AG09309 (cell line): ENCODE data around the gene ITPR2.

Experiments
- DNase-seq: peaks from one replicate; pipeline ENCODE4 v3.0.0-alpha.2; 2010; ENCODE audit warnings: low read depth
- H3K4me3 ChIP-seq: 2 replicates; pipeline ENCODE4 v1.5.1; 2011; ENCODE audit warnings: mild to moderate bottlenecking, low read depth, low read length, moderate library complexity; ENCODE audit not compliant: control insufficient read depth
- CTCF ChIP-seq: IDR thresholded peaks from 2 replicates; pipeline ENCODE4 v1.5.1; 2011; ENCODE audit warnings: mild to moderate bottlenecking, low read depth, low read length, inconsistent platforms; ENCODE audit not compliant: insufficient read depth, control insufficient read depth; ENCODE audit errors: missing control alignments

Gene ITPR2

DNA sequence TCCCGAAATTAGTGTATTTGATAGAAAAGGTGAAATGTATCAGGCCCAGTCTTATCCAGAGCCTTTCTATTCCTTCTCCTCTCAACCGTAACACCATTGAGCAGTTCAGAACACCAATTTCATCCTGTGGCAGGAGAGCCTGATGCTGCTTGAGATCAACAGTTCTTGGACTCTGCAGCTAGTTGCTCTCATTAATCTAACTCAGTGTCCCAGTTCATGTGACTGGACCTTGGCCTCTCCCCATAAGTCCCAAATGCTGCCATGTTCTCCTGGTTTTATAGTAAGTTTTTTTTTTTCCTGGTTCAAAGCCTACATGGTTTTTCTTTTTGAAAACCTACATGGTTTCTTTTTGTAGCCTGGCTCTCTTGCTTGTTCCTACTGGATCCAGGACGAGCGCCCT is 293.9 kb downstream of the ITPR2 start:
- TF ChIP-seq CTCF, result no peak
- no peak for DNase-seq
- H3K4me3 ChIP-seq, result no peak overlapping the region

DNA sequence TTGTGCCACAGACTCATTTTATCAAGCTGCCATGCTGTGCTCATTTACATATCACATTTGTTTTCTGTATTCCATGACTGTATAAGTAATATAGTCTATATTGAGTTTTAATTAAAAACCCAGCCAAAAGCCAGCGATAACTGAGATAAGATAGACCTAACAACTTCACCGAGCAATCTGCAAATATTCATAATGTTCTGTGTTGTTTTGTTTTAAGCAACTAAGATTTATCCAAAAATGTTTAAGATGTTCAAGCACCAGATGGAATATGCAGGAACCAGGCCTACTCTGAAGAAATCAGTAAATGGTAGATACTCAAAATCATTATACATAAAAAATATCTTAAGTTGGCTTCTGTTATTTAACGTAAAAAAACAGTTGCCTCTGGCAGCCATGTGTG is 295.3 kb downstream of the ITPR2 start:
- DNase-seq, result no peak
- H3K4me3 ChIP-seq, result no peak overlapping the region
- TF ChIP-seq CTCF, result no peak

DNA sequence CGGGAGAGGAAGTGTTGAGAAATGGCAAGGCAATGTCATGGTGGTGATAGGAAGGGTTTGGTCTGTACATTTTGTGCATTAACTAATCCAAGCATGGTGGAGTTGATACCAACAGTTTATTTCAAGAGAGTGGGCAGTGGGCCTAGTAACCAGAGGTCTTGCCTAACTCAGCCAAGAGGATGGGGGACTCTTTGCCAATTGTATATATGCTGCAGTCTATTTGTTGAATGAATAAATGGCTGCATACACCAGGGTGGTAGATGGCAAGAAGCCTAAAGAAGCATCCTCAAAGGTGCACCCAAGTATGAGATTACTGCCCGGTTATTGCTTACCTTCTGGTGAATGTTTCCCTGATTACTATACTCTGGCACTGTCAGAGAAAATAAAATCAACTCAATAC is 295.9 kb downstream of the ITPR2 start:
- no peak for DNase-seq
- no peak for TF ChIP-seq CTCF
- H3K4me3 ChIP-seq, result no peak overlapping the region

DNA sequence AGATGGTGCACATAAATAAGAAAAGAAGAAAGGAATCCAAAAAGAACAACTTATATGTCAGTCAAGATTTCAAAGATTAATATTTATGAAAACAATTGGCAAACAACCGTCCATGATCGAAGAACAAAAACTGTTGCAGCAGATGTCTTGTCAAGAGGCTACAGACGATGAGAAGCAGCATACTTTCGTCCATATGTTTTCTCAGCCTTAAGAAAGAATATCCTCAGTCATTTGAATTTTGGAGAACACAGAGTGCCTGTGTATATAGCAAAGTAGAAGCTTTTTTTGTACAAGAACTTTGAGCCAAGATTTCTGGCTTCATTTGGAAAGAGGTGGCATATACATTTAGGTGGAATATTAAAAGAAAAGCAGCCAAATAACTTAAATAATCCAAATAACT is 297.2 kb downstream of the ITPR2 start:
- TF ChIP-seq CTCF, result no peak
- H3K4me3 ChIP-seq, result no peak overlapping the region
- no peak for DNase-seq

- no peak overlapping the region for H3K4me3 ChIP-seq
- DNase-seq, result no peak
- no peak for TF ChIP-seq CTCF
These were observed 298.9 kb downstream of the ITPR2 start for GRCh38 chr12:26534071-26534470.

DNA sequence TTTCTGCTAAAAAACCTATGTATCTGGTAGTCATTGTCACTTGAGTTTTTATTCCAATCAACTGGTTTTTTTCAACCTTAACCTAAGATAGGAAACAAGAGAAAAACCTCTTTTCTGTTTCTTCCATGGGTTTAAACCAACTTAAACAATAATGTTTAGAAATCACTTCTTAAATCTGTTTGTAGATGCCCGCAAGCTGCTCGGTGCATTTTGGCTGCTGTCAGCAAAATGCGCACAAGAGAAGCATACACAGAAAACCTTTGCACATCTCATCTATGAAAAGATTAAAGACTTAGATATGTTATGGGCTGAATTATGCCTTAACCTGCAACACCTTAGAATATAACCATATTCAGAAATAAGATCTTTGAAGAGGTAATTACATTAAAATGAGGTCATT is 299.8 kb downstream of the ITPR2 start:
- no peak overlapping the region for H3K4me3 ChIP-seq
- no peak for DNase-seq
- TF ChIP-seq CTCF, result no peak

DNA sequence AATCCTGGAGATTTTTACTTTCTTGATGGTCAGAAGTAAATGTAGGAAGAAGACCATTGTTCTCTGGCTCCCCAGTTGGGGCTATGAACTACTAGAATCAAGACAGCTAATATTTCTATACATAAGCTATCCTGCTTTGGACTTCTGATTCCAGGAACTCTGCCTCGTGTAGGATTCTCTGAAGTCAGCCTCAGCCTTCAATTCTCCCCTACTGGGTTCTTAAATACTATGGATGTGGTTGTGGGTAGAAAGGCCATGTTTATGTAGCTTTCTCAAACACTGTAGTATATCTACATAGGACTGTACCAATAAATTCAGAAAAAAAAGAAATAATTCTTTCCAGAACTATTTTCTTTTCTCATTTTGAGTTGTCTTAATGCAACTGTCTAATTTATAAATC is 302.5 kb downstream of the ITPR2 start:
- DNase-seq, result no peak
- H3K4me3 ChIP-seq, result no peak overlapping the region
- no peak for TF ChIP-seq CTCF
